ENCODE measurements around the gene CHKB.
"Not testable (repeated sequence)": the region's sequence is repeated elsewhere in the genome, so short reads cannot be mapped to it uniquely, and the experiment has no call there.

CHKB gene

DNA sequence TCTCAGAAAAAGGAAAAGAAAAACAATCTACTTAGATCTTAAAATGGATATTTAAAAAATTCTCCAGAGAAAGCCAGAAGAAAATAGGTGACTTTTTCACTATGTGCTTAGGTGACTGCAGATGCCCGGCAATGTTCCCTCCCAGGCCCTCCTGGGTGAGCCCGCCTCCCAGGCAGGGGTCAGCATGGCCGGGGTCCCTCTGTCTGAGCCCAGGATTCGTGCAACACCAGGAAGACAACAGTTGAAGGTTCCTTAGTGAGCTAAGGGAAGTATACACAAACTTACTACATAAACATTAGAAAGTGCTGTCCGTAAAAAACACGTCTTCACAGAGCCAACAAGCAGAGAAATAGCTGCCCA, 29.5 kb upstream of the CHKB start:
- FAIRE-seq: no peak

DNA sequence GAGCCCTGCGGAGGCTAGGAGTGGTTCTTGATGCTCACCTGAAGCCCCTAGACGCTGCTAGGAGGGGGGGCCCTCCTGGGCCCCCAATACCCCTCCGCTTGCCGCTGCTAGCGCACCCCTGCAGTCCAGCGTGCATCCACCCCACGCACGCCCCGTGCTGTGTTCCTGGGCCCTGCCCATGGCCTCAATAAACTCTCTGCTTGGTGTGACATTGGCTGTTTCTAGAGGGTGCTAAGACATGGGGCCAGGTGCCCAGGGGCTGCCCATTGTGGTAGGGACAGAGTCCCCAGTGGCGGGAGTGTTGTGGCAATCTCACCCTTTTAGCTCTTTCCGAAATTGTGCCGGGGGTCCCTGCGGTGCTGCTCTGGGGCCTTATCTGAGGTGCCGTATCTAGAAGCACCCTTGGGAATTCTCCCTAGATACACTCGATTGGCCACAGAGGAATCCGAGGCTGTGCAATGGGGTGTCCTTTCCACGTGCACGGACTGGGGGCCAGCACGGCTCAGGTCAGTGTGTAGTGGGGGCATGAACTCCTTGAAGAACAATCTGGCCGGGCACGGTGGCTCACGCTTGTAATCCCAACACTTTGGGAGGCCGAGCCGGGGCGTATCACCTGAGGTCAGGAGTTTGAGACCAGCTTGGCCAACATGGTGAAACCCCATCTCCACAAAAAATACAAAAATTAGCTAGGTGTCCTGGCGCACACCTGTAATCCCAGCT, 28.9 kb upstream of the CHKB start:
- no peak for FAIRE-seq

DNA sequence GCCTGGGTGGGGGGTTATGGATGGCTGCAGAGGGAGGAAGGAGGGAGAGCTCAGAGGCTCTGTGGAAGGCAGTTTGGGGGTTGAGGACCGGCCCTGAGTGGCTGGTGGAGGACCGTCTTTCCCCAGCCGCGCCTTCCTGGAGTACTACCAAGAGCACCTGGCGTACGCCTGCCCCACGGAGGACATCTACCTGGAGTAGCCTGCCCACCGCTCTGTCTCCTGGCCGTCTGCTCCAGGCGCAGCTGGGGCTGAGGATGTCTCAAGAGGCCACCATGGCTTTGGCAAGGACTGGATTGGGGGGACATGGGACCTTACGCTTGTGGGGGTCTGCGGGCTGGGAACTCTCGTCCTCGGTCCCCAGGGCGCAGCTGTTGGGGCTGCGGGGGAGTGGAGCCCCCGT, 27.9 kb upstream of the CHKB start:
- no peak for FAIRE-seq

DNA sequence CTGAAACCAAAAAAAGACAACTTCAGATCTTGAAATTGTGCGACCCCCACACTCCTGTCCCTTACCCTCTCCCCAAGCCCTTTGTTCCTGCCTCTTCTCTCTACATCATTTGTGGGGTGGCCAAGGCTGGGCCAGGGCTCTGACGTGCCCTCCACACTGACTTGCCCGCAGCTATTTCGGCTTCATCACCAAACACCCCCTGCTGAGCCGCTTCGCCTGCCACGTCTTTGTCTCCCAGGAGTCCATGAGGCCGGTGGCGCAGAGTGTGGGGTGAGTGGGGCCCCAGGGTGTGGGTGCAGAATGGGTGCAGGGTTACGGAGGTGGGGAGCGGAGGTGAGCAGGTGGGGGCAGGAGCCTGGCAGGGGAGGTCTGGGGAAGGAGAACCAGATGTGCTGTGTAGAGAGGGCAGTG, 27.4 kb upstream of the CHKB start:
- FAIRE-seq: no peak

DNA sequence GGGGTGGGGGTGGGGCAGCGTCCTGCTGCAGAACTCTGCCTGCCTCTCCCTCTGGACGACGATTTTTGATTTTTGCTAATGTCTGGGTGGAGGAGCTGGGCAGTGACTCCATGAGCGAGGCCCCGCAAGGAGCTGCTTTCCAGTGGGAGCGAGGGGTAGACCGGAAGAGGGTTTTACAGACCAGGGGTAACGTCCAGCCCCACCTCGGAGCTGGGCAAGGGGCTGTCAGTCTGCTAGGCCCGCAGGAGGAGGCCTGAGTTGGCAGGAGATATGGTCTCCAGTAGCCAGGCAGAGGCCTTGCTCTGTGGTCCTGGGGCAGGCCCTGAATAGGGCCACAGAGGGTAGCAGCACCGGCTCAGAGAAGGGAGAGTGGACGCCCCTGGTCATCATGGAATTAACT, 26.9 kb upstream of the CHKB start:
- FAIRE-seq: no peak

DNA sequence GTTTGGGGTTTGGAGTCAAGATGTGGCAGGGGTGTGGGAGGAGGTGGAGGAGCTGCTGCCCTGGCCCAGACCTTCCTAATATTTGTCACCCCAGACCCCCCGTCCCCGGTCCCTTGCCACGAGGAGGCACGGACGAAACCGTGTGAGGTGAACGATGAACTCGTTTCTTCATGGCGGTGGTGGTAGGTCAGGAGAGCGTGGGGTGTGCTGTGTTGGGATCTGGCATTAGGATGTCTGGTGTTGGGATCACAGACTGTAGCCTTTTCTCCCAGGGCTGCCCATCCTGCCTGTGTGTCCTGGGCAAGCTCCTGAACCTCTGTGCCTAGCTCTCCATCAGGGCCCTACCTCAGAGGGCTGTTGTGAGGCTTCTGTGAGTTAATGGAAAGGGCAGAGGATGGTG, 26.3 kb upstream of the CHKB start:
- FAIRE-seq: no peak

DNA sequence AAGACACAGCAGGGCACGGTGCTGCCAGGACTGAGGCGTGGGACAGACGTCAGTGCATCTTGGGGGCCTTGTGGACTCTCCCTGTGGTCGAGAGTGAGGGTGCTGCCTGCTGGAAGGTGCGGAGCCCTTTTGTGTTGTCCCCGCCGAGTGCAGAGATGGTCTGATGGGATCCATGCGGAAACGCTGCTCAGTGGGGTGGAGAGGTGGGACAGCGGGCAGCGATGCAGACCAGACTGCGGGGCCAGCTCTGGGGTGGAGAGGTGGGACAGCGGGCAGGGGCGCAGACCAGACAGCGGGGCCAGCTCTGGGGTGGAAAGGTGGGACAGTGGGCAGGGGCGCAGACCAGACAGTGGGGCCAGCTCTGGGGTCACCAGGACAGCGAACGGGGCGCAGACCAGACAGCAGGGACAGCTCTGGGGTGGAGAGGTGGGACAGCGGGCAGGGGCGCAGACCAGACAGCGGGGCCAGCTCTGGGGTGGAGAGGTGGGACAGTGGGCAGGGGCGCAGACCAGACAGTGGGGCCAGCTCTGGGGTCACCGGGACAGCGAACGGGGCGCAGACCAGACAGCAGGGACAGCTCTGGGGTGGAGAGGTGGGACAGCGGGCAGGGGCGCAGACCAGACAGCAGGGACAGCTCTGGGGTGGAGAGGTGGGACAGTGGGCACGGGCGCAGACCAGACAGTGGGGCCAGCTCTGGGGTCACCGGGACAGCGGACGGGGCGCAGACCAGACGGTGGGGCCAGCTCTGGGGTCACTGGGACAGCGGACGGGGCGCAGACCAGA, 25.6 kb upstream of the CHKB start:
- not testable (repeated sequence) for FAIRE-seq

DNA sequence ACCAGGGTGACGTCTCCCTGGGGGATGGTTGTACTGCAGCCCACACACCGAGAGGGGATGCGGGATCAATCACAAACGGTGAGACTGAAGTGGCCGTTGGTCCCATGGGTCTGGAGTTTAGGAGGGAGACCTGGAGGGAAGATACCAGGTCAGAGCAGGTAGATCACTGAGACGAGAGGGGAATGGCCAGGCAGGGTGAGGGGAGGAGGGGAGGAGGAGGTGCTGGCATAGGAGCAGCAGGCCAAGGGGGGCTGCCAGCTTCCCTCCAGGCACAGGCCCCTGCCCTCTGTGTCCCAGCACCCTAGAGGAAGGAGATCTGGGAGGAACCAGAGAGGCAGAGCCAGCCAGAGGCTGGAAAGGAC, 25.0 kb upstream of the CHKB start:
- no peak for FAIRE-seq

DNA sequence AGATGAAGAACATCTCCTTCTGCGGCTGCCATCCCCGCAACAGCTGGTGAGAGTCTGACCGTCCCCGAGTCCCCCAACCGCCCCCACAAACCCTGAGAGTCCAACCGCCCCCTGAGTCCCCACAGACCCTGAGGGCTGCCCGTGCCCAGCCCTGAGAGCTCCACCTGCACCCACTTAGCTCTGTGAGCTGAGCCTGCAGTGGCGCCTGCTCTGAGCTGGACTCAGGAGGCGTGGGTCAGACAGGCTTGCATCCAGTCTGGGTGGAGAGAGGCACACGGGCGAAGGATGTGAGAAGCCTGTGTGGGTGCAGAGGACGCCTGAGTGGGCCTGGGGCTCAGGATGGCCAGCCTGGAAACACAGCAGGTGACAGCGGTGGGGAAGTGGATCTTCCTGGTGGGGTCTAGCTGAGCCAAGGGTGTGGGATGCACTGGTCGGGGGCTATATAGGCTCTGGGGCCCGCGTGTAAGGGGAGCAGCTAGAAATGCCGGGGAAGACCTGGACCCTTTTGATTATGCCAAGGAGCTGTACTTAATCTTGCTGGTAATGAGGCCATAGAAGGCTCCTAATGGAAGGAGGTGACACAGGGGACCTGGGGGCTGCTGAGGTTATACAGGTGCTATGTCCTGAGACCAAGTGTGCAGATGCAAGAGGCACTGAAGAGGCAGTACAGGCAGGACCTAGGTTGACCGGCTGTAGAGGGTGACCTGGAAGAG, 24.5 kb upstream of the CHKB start:
- FAIRE-seq: no peak

DNA sequence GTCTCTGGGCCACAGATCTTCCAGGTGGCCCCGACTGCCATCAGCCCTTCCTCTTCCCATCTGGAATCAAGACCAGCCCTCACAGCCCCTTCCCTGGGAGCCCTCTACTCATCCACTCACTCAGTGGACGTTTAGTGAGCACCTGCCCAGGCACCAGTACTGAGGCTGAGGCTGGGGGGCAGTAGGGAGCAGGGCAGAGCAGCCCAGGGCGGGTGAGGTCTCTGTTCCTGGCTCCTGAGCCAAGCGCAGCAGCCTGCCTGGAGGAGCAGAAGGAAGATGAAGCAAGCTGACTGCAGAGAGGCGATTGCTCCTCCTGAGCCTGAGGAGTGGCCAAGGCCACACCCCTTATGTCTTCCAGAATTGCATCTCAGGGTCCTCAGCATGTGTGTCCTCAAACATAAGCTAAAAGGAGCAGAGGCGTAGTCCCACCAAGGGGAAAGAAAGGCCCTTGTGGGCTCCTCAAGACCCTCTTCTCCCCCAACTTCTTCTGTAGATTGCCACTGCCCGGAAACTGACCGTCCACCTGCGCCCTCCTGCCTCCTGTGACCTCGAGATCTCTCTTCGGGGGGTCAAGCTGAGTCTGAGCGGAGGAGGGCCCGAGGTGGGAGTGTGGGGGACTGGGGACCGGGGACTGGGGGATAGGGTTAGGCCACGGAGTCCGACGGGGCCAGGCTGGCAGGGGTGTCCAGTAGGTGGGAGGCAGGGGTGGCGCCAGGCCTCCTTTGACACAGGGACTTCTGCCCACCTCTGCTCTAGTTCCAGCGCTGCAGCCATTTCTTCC, 23.7 kb upstream of the CHKB start:
- FAIRE-seq: no peak

DNA sequence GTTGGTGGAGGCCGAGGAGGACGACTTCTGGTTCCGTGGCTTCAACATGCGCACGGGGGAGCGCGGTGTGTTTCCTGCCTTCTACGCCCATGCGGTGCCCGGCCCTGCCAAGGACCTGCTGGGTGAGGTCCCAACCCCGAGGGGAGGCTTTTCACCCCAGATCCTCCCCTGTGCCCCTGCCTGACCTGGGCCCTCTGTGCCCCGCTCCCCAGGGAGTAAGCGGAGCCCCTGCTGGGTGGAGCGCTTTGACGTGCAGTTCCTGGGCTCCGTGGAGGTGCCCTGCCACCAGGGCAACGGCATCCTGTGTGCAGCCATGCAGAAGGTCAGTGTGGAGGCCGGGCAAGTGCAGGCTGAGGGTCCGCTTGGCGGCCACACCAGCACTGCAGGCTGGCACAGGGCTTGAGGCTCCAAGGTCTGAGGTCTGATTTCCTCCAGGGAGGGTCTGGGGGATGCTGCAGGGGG, 23.0 kb upstream of the CHKB start:
- FAIRE-seq: no peak

DNA sequence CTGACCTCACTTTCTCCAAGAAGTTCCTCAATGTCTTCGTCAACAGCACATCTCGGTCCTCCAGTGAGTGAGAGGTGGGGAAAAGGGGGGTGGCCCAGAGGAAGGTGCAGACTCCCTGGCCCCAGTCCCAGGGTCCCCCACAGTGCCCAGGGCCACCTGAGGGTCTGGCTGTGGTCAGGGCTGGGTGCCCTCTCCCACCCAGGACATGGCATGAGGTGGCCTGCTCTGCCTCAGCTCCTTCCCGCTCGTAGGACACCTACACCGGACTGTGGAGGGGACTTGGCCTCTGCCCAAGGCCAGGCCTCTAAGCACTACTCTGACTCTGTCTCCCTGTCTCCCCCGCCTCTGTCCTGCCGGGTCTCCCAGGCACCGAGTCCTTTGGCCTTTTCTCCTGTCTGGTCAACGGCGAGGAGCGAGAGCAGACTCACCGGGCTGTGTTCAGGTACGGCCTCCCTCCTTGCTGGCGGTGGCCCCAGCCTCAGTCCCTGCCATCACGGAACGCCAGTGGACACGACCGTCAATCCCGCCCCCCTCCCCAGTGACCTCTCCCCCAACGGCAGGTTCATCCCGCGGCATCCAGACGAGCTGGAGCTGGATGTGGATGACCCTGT, 22.5 kb upstream of the CHKB start:
- FAIRE-seq: no peak

DNA sequence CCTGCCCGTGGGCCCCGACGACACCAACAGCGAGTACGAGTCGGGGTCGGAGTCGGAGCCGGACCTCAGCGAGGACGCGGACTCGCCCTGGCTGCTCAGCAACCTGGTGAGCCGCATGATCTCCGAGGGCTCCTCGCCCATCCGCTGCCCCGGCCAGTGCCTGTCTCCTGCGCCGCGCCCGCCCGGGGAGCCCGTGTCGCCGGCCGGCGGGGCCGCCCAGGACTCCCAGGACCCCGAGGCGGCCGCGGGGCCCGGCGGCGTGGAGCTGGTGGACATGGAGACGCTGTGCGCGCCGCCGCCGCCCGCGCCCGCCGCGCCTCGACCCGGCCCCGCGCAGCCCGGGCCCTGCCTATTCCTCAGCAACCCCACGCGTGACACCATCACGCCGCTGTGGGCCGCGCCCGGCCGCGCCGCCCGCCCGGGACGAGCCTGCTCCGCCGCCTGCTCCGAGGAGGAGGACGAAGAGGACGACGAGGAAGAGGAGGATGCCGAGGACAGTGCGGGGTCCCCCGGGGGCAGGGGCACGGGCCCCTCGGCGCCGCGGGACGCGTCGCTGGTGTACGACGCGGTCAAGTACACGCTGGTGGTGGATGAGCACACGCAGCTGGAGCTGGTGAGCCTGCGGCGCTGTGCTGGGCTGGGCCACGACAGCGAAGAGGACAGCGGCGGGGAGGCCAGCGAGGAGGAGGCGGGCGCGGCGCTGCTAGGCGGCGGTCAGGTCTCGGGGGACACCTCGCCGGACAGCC, 21.8 kb upstream of the CHKB start:
- FAIRE-seq: no peak

DNA sequence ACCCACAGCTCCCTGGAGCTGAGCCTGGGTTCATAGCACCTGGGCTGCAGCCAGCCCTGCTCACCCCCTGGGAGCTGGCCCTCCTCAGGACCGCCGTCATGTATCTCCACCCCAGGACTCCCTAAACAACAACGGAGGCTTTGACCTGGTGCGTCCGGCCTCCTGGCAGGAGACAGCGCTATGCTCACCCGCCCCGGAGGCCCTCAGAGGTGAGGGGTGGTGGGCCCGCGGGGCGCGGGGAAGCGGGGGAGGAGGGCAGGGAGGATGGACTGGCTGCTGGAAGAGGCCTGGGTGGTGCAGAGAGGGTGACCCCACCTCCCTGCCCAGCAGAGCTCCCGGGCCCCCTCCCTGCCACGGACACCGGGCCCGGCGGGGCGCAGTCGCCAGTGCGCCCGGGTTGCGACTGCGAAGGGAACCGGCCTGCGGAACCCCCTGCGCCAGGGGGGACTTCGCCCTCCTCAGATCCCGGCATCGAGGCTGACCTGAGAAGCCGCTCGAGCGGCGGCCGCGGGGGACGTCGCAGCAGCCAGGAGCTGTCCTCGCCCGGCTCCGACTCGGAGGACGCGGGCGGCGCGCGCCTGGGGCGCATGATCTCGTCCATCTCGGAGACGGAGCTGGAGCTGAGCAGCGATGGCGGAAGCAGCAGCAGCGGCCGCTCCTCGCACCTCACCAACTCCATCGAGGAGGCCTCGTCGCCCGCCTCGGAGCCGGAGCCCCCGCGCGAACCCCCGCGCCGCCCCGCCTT, 21.0 kb upstream of the CHKB start:
- FAIRE-seq: no peak

DNA sequence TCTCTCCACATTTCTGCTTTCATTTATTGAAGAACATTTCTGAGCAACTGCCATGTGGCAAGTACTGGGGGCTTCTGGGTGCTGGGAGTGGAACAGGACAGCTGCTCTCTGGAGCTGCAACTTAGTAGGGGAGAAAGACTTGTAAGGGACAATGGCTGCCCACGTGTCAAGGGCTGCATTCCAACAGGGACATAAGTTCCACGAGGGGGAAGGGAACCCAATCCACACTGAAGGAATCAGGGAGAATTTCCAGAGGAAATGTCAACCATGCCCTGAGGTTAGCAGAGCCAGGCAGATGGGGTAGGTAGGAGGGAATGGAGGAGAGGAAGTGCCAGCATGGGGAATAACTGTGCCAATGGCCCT, 19.7 kb upstream of the CHKB start:
- no peak for FAIRE-seq

DNA sequence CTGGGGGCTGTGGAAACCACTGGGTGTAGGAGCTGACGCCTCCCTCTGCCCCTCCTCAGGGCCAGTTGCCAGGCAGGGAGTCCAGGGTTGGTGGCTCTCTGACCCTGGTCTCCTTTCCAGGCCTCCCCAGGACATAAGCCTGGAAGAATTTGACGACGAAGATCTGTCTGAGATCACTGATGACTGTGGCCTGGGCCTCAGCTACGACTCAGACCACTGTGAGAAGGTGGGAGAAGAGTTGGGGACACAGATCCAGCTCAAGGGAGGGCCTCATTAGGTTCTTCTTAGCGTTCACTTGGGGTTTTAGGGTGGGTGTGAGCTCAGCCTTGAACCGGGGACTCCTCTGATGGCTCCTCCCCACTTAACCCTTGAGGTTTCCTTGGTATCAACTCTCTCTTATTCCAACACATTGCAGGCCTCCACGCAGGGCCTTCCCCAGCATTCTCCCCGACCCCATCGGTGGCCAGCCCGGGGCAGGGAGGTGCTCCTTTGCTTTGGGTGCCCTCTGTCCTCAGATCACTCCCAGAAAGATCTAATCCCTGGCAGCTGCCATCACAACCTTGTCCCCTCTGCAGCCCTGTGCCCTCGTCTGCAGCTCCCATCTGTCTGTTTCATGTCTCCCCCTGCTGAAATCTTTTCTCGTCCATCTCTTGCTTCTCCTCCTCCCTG, 19.2 kb upstream of the CHKB start:
- no peak for FAIRE-seq

DNA sequence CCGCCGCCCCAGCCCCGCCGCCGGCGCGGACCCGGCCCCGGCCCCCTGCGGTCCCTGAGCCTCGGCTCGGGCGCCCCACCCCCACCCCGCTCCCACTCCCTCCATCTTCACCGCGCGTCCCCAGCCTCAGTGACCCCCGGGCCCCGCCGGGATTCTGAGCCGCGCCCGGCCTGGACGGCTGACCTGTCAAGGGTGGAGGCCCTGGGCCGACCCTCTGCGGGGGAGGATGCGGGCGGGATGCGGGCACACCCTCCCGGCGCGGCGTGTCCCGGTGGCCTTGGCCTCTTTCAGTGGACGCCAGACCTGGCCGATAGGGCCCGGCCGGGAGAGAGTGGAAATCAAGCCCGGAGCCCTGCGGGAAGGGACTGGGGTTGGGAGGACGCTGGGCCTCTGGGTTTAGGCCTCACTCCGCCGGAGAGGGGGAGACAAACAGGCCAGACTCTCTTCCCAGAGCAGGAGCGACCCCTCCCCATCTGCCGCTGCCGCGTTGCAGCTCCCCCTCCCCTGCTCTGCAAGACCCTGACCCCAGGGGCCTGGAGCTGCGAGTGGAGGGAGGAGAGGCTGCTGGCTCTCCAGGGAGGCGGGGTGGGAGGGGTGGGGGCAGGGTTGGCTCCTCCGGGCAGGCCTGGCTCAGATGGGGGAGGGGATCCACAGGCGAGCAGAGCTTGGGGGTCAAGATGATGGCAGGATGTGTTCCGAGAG, 18.5 kb upstream of the CHKB start:
- no peak for FAIRE-seq

DNA sequence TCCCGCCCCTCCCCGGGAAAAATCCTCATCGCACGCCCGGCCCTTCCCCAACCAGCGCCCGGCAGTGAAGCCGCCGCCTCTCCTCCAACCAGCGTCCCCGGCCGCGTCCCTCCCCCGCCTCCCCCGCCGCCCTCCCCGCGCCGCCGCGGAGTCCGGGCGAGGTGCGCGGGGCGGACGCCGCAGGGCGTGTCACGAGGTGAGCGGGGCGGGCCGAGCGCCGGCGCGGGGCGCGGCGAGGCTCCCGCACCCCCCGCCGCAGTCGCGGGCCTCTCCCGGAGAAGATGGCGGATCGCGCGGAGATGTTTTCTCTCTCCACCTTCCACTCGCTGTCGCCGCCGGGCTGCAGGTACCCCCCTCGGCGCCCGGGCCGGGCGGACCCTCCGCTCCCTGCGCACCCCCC, 17.9 kb upstream of the CHKB start, which contains the start of gene MAPK8IP2:
Gene MAPK8IP2, plus strand, starts transcription at position 256 of the 400 bp plus-strand sequence. Its CDS starts 26 bp downstream, at position 282.
- FAIRE-seq: no peak

DNA sequence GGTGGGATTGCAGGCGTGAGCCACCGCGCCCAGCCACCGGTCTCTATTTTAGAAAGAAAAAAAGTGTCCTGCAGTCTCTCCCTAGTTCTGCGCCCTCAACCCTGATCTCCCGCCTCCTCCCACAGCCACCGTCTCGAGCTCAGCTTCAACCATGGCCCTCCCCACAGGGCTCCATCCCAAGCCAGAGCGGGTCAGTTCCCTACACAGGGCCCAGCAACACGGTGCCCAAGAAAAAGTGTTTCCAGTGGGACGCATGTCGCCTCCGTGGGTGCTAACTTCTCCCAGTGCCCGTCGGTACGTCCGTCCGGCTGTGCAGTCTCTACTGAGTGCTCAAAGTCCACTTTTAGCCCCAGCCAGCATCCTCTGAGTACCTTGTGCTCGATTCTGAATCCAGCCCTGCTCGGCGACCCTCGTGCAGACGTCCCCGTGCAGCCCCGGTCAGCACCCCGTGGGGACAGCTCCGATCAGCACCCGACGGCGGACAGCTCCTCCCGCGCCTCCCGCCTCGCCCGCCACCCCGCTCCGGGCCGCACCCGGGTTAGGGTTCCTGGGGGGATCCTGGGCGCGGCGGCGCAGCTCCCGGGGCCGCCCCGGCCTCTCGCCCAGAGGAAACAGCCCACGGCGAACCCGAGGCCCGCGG, 17.3 kb upstream of the CHKB start:
- FAIRE-seq: no peak
